GM21737 (cell line): ENCODE measurements around the gene ABCB8.
A peak's percentile ranks its signal among the peaks of the same experiment; 100 is the strongest.

Experiments used
- ATAC-seq: cut with Tn5 transposase; IDR thresholded peaks from one replicate; pipeline ENCODE4 v1.9.1; 2021; ENCODE audit warnings: mild to moderate bottlenecking, moderate library complexity; ENCODE audit not compliant: unreplicated experiment

Gene ABCB8

GRCh38 chr7:151069841-151070573 lies 41.8 kb downstream of the ABCB8 start:
- ATAC-seq = no peak

GRCh38 chr7:151070574-151070960 lies 42.3 kb downstream of the ABCB8 start:
- ATAC-seq = no peak

- ATAC-seq = no peak
These were observed 43.0 kb downstream of the ABCB8 start for GRCh38 chr7:151071032-151071866.

- no peak for ATAC-seq
These were observed 45.7 kb downstream of the ABCB8 start for GRCh38 chr7:151073990-151074389.

GRCh38 chr7:151074817-151075661 lies 46.8 kb downstream of the ABCB8 start:
- ATAC-seq = no peak

- no peak for ATAC-seq
These were observed 47.4 kb downstream of the ABCB8 start for GRCh38 chr7:151075662-151075971.

- ATAC-seq = no peak
These were observed 47.8 kb downstream of the ABCB8 start for GRCh38 chr7:151075978-151076426.

- ATAC-seq = no peak
These were observed 48.8 kb downstream of the ABCB8 start for GRCh38 chr7:151076863-151077704.

- no peak for ATAC-seq
These were observed 49.5 kb downstream of the ABCB8 start for GRCh38 chr7:151077705-151078232.

GRCh38 chr7:151078233-151079040 lies 50.2 kb downstream of the ABCB8 start:
- no peak for ATAC-seq

- no peak for ATAC-seq
These were observed 51.1 kb downstream of the ABCB8 start for GRCh38 chr7:151079199-151079910.

GRCh38 chr7:151080067-151080521 lies 51.8 kb downstream of the ABCB8 start:
- no peak for ATAC-seq

- peak; percentile 77 for ATAC-seq
These were observed 52.4 kb downstream of the ABCB8 start, which contains the start of gene FASTK for GRCh38 chr7:151080522-151081169. TSS of gene FASTK (minus strand) at chr7:151080809. CDS start at chr7:151080766, 43 bp downstream.

GRCh38 chr7:151081170-151082101 lies 53.2 kb downstream of the ABCB8 start:
- ATAC-seq = no peak

GRCh38 chr7:151082141-151083070 lies 54.2 kb downstream of the ABCB8 start:
- ATAC-seq = no peak
